IPS-NIHi7 (cell line): ENCODE measurements around the gene GRIP1.

Experiments
- DNase-seq: peaks from one replicate; pipeline ENCODE4 v3.0.0; 2012; ENCODE audit warnings: mixed read lengths; ENCODE audit errors: extremely low spot score

The GRIP1 gene

DNA sequence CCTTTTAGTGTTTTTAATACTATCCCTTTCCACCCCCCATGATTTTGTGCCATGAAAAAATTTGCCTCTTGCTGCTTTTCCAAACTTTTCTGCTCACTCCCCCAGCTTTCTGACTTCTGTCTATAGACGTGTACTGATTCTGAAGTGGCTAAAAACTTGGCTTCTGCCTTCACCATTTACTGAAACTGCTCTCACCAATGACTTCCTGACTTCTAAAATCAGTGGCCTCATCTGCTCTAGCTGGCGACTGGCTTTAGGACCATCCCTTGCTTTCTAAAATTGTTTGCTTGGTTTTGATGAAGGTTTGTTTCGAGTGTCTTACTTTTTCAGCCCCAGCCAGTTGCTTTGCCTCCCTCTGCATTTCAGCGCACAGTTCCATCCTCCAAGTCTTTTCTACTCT, 231.2 kb downstream of the GRIP1 start:
- DNase-seq, result no peak

- no peak for DNase-seq
These were observed 232.6 kb downstream of the GRIP1 start for GRCh38 chr12:66446276-66446675.

- no peak for DNase-seq
These were observed 236.8 kb downstream of the GRIP1 start for GRCh38 chr12:66441905-66442559.

GRCh38 chr12:66438601-66439000, 240.3 kb downstream of the GRIP1 start:
- no peak for DNase-seq

DNA sequence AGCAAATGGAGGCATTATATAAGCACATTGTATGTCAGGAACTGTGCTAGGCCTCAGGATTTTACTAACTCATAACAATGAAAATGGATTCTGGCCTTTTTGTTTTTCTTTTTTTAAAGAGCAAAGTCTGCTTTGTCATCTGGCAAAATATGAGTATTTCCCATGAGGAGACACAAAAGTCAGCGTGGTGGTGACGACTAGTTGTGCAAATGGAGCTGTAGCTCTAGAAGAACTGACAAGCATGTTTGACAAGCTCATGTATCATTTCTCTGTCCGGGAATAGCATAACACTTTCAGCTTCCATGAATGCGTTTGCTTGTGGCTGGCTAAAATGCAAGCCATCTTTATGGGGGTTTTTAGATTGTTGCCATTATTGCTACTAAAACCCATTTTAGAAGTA, 248.8 kb downstream of the GRIP1 start:
- DNase-seq, result no peak

DNA sequence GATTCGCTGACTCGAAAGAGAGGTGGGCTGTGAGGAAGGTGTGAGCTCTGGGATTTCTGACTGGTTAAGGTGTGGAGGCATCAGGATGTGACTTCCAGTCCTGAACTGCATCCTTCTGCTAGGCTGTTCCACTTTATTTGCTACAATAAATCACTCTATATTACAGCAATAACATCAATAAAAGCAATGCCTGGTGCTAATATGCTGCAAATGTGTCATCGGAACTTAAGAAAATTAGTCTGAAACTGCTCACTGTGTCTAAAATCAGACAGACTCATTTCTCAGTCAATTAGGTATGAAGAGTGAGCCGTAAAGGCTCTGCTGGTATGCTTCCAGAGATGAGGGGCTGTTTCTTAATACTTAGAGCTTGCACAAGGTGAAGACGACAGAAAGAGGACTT, 250.0 kb downstream of the GRIP1 start:
- no peak for DNase-seq

DNA sequence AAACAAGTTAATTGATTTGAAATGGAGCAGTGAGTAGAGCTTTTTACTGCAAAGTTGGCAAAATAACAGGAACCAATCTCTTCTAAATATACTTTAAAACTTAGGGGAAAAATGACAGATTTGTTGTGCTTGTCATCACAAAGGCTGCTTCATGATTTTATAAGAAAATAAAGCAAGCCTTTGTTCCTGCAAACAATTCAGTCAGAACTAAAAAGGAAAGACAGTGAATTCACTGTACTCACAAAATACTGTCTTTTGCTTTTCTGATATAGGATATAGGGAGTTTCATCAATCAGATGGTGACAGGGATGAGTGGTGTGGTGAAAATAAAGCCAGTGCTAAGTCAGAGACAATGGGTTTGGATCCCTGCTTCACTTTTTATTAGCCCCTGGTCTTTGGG, 250.6 kb downstream of the GRIP1 start:
- DNase-seq, result no peak

GRCh38 chr12:66426696-66427095, 252.2 kb downstream of the GRIP1 start:
- no peak for DNase-seq

DNA sequence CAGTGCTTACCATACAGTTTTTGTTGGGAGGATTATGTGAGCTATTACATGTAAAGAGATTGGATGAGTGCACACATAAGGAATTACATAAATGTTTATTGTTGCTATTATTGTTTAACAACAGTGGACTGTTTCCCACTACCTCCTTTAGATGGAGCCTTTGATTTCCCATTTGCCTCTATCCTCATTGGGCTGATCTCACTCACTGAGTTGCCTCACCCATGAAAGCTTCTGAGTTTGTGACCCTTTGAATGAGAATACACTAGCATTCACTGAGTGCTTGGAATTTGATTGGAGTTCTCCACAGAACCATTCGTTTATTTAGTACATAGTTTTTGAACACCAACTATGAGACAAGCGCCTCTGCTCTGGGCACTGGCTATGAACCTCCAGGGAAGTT, 255.6 kb downstream of the GRIP1 start:
- no peak for DNase-seq

DNA sequence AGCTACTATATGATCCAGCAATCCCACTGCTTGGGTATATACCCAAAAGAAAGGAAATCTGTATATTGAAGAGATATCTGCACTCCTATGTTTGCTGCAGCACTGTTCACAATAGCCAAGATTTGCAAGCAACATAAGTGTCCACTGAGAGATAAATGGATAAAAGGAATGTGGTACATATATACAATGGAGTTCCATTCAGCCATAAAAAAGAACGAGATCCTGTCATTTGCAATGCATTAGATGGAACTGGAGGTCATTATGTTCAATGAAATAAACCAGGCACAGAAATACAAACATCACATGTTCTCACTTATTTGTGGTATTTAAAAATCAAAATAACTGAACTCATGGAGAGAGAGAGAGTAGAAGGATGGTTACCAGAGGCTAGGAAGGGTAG, 260.0 kb downstream of the GRIP1 start:
- DNase-seq, result no peak

DNA sequence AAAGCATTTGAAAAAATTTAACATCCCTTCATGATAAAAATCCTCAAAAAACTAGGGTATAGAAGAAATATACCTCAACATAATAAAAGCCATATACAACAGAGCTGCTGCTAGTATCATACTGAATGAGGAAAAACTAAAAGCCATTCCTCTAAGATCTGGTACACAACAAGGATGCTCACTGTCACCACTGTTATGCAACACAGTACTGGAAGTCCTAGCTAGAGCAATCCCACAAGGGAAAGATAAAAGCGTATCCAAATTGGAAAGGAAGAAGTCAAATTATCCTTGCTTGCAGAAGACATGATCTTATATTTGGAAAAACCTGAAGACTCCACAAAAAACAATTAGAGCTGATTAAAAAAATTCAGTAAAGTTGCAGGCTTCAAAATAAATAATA, 261.7 kb downstream of the GRIP1 start:
- DNase-seq, result no peak

GRCh38 chr12:66409195-66409871, 269.5 kb downstream of the GRIP1 start:
- DNase-seq, result no peak

GRCh38 chr12:66405395-66405794, 273.5 kb downstream of the GRIP1 start:
- no peak for DNase-seq

- no peak for DNase-seq
These were observed 275.1 kb downstream of the GRIP1 start for GRCh38 chr12:66403746-66404145.

DNA sequence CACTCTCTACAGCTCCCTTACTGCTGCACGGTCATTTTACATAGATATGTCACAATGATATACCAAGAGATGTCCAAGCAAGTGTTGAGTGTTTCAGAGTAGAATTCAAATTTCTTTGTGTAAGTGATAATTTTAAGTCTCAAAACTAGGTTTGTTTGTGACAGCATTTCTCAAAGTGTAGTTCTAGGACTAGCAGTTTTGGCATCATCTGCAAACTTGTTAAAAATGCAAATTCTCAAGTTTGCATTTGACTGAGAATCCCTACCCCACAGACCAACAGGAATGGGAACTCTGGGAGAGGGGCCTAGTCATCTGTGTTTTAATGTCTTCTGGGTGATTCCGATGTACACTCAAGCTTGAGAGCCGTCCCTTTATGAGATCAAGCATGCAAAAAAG, 279.0 kb downstream of the GRIP1 start:
- DNase-seq, result no peak

DNA sequence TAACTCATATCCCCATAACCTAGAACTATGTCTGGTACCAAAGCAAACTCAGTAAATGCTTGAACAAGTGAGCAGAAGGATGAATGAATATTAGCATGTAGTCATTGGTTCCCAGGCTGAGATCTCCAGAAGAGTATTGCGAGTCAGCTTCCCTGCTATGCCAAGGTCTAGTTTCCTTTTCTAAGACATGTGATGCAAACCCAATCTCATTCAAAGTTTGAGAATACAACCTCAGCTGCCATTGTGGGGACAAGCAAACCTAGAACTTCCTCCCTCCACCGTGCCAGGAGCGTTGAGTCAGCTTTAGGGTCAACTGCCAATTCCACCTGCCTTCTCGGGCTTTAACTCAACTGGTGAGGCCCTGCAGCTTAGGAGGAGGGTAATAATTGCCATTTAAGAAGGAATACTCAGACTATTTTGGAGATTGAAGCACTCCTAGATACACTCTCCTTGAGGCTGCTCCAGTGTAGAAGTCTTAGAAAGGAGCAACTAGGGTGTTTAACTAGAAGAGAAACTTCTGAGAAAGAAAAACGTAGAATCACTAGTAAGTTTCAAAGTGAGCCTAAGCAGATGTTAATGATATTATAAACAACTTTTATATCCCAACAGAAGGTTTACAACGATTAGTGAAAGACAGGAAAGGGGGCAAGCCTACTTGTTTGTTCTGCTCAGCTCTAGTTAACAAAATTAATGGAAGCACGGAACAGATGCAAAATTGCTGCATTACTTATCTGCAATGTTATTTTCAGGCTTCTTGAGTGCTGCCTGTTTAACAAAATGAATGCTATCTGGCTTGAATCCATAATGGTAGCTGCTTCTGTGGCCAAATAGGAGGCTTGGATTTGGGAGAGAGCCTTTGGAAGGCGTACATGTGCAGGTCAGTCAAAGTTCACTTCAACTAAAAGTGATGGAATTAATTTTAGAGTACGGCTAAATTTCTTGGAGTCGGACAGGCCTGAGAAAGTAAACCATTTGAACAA, 279.7 kb downstream of the GRIP1 start:
- no peak for DNase-seq

DNA sequence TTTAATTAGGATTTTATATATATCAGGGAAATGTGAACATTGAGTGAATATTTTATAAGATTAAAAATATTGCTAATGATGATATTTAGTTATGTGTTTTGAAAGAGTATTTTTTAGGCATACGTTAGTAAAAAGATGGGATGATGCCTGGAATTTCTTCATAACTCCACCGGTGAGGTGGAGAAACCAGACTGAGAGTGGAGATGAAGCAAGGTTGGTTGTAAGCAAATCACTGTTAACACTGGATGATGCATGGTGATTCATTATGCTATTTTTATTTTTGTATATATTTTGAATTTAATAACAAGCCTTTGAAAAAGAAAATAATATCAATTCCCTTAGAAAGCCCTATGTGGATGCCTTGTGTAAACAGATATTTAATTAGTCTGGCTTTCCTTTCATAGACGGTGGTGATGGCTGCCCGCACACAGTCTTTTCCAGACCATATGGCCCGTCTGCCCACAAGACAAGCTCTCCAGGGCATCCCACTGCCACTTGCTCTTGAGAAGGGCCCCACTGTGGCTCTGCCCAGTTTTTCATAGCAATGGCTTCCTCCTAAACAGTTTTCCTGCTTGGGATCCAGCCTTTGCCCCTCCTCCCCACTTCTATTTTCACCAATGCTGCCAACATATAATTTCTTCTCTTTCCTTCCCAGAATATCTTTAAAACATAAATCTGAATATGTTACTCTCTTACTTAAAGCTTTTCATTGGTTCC, 281.1 kb downstream of the GRIP1 start:
- no peak for DNase-seq

DNA sequence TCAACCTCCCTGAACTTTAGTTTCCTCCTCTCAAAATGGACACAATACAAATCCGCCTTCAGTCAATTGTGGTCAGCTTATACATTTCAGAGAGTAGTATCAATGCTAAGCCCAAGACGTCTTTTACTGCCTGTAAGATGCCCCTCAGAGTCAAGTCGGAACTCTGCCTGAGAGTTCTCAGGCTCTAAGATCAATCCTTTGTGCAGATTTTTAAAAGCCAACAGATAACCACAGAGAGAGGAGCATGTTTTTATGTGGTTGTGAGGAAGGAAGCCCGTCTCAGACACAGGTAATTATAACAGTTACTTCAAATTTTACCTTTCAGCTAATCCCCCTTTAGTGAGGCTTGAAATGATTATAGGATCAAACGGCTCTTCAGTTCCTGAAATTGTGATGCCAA, 285.0 kb downstream of the GRIP1 start:
- DNase-seq, result no peak

- DNase-seq, result no peak
These were observed 286.5 kb downstream of the GRIP1 start for GRCh38 chr12:66392266-66392915.

GRCh38 chr12:66388517-66388916, 290.4 kb downstream of the GRIP1 start:
- DNase-seq, result no peak

DNA sequence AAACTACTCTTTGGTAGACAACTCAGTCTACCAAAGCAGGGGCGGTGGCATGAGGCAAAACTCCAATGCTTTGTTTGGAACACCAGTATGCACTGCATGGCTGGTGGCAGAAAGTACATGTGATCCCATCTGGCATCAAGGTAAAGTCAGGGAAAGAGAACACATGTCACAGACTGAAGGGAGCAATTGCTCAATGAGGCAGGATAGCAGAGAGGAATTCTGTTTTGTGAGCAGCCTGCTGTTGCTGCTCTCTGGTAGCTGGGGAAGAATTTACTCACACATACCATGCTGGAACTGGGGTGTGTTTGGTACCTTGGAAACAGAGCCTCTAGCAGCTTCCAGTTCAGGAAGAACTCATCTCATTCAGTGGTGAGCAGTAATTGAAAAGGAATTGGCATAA, 291.8 kb downstream of the GRIP1 start:
- DNase-seq, result no peak
